AG04450 (cell line): Measurements from ENCODE around the gene PPM1D. TPM values are rescaled to one million over a fixed set of nuclear protein-coding genes. Genes with fewer than 3 reads are reported as not detected.
"Not testable (repeated sequence)": the region's sequence is repeated elsewhere in the genome, so short reads cannot be mapped to it uniquely, and the experiment has no call there.

Experiments
- CTCF ChIA-PET: fragments of 300-600, 350-600 bp; formaldehyde crosslinking; extraction: SDS; loops from one replicate; lab custom pipeline; 2022; ENCODE audit warnings: antibody characterized with exemption, inconsistent platforms; lab: Charles Lee
- POLR2A ChIA-PET: fragments of 350-600 bp; formaldehyde crosslinking; extraction: SDS; loops from one replicate; lab custom pipeline; 2021; ENCODE audit warnings: antibody characterized with exemption, inconsistent platforms; lab: Yijun Ruan, JAX
- DNase-seq: peaks from one replicate; pipeline ENCODE4 v3.0.0-alpha.2; 2011; ENCODE audit warnings: low read depth, low spot score
- H3K27ac ChIP-seq: one replicate; pipeline ENCODE4 v1.5.1; 2012; ENCODE audit warnings: low read depth, low read length, control low read depth
- H3K27me3 ChIP-seq: one replicate; pipeline ENCODE4 v1.6.0; 2012; ENCODE audit warnings: low read length; ENCODE audit not compliant: control insufficient read depth, insufficient read depth
- H3K4me3 ChIP-seq: 2 replicates; pipeline ENCODE4 v1.5.1; 2011; ENCODE audit warnings: mild to moderate bottlenecking, low read depth, low read length, control low read depth
- H3K9me3 ChIP-seq: 2 replicates; pipeline ENCODE4 v1.5.1; 2012; ENCODE audit warnings: low read length; ENCODE audit not compliant: control insufficient read depth, insufficient read depth
- polyA plus RNA-seq: library from polyadenylated mRNA; depleted of rRNA; stranded (reverse); fragments of >200 nt; gene quantifications from 2 replicates; pipeline ENCODE4 v1.2.3, GENCODE V29; 2011
- TF ChIP-seq, protein P1 (sequence below): IDR thresholded peaks from 2 replicates; pipeline ENCODE4 v1.5.1; 2011; ENCODE audit warnings: low read depth, low read length, control low read depth, inconsistent platforms

The PPM1D gene
- polyA plus RNA-seq, 1 experiment: 12.2 TPM

- Histone ChIP-seq H3K27me3 (no peaks in the 10 kb centered on the region), H3K27ac (no peak overlapping the region), H3K9me3 (no peaks in the 10 kb centered on the region; the same call in 1 of the 2 replicates), H3K4me3 (peak overlapping the region; percentile 99)
- POLR2A ChIA-PET: interaction anchor here (0.6 to 1.2 kb wide), 3 partner anchors 32 to 99 kb away, joined by 3 to 4 read pairs (median 4); no protein-coding TSS in a partner anchor
- CTCF ChIA-PET: interaction anchor here (0.6 to 4.3 kb wide), 5 partner anchors 23 to 606 kb away, joined by 3 to 32 read pairs (median 3); no protein-coding TSS in a partner anchor
- no peak for DNase-seq
- TF ChIP-seq, protein P1, sequence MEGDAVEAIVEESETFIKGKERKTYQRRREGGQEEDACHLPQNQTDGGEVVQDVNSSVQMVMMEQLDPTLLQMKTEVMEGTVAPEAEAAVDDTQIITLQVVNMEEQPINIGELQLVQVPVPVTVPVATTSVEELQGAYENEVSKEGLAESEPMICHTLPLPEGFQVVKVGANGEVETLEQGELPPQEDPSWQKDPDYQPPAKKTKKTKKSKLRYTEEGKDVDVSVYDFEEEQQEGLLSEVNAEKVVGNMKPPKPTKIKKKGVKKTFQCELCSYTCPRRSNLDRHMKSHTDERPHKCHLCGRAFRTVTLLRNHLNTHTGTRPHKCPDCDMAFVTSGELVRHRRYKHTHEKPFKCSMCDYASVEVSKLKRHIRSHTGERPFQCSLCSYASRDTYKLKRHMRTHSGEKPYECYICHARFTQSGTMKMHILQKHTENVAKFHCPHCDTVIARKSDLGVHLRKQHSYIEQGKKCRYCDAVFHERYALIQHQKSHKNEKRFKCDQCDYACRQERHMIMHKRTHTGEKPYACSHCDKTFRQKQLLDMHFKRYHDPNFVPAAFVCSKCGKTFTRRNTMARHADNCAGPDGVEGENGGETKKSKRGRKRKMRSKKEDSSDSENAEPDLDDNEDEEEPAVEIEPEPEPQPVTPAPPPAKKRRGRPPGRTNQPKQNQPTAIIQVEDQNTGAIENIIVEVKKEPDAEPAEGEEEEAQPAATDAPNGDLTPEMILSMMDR: no peak
Measured at GRCh38 chr17:60602871-60603270, 2.9 kb downstream of the PPM1D start.

GRCh38 chr17:60603477-60603876, 3.5 kb downstream of the PPM1D start:
- not testable (repeated sequence) for H3K27ac ChIP-seq, H3K27me3 ChIP-seq, H3K9me3 ChIP-seq, DNase-seq
- peak overlapping the region; percentile 39 for H3K4me3 ChIP-seq
- ChIA-PET POLR2A (interaction anchor here (0.5 kb wide), 1 partner anchor 128 kb away, joined by 3 read pairs; no protein-coding TSS in a partner anchor), CTCF (interaction anchor here (1.1 to 1.5 kb wide), 2 partner anchors 35 to 37 kb away, joined by 5 to 6 read pairs; no protein-coding TSS in a partner anchor)

DNA sequence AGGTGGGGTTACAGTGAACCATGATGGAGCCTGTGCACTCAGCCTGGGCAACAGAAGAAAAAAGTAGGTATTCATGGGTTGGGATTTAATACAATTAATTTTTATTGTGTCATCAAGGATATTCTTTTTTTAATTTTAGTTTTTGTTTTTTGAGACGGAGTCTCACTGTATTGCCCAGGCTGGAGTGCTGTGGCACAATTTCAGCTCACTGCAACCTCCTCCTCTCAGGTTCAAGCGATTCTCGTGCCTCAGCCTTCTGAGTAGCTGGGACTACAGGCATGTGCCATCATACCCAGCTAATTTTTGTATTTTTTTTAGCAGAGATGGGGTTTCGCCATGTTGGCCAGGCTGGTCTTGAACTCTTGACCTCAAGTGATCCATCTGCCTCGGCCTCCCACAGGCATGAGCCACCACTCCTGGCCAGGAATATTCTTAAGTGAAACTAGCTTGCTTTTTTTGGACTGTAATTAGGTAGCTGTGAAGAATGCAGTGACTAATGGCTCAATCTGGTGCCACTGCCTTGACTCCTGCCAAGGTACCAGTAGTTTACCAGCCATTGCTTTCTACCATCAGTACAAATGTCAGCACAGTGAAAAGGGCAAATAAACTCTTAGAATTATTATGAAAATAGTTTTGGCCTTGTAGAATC, 4.8 kb downstream of the PPM1D start:
- peak overlapping the region; percentile 11 for H3K27ac ChIP-seq
- ChIA-PET CTCF (interaction anchor here (1.1 to 1.5 kb wide), 2 partner anchors 34 to 36 kb away, joined by 5 to 6 read pairs; no protein-coding TSS in a partner anchor), POLR2A (no interaction called here)
- TF ChIP-seq, protein P1: no peak
- no peak for DNase-seq
- no peaks in the 10 kb centered on the region; the same call in 1 of the 2 replicates for H3K9me3 ChIP-seq
- H3K27me3 ChIP-seq: no peaks in the 10 kb centered on the region
- no peak overlapping the region for H3K4me3 ChIP-seq

- CTCF ChIA-PET: interaction anchor here (1.4 kb wide), 1 partner anchor 33 kb away, joined by 3 read pairs; no protein-coding TSS in a partner anchor
- Histone ChIP-seq H3K27ac (no peak overlapping the region), H3K4me3 (no peak overlapping the region), H3K9me3 (no peaks in the 10 kb centered on the region), H3K27me3 (no peaks in the 10 kb centered on the region)
- TF ChIP-seq, protein P1: no peak
- POLR2A ChIA-PET: no interaction called here
- DNase-seq: no peak
Measured at GRCh38 chr17:60606036-60606435, 6.0 kb downstream of the PPM1D start.

DNA sequence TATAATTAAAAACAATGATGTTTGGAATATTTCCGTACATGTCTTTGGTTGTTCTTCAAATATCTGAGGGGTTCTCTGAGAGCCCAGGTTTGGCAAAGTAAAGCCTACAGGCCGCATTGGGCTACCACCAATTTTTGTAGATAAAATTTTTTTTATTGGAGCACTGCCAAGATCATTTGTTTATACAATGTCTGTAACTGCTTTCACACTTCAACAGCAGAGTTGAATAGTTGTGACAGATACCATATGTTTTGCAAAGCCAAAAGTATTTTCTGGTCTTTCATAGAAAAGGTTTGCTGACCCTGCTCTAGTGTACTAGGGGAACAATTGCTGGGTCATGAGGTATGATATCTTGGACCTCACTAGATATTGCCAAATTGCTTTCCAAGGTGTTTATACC, 10.5 kb downstream of the PPM1D start:
- Histone ChIP-seq H3K27ac (no peak overlapping the region), H3K9me3 (peaks cover 5% of the 10 kb centered on the region; the same call in 1 of the 2 replicates), H3K27me3 (no peaks in the 10 kb centered on the region), H3K4me3 (no peak overlapping the region)
- CTCF ChIA-PET: no interaction called here
- POLR2A ChIA-PET: no interaction called here
- TF ChIP-seq, protein P1: no peak
- DNase-seq: no peak

DNA sequence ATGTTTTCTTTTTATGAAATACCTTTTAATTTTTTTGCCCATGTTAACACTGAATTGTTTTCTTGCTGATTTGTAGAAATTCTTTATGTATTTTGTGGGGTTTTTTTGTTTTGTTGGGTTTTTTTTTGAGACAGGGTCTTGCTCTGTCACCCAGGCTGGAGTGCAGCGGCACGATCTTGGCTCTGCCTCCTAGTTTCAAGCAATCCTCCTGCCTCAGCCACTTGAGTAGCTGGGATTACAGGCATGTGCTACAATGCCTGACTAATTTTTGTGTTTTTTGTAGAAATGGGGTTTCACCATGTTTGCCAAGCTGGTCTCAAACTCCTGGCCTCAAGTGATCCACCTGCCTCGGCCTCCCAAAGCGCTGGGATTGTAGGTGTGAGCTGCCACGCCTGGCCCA, 11.3 kb downstream of the PPM1D start:
- DNase-seq, H3K27me3 ChIP-seq, H3K4me3 ChIP-seq, H3K27ac ChIP-seq, POLR2A ChIA-PET, H3K9me3 ChIP-seq, CTCF ChIA-PET: not testable (repeated sequence)
